ENCODE data around the gene GOSR2. TPM values are rescaled to one million over a fixed set of nuclear protein-coding genes. Genes with fewer than 3 reads are reported as not detected.

GOSR2 gene
- total RNA-seq, 1 experiment from 2014 or later: 36.5 TPM

DNA sequence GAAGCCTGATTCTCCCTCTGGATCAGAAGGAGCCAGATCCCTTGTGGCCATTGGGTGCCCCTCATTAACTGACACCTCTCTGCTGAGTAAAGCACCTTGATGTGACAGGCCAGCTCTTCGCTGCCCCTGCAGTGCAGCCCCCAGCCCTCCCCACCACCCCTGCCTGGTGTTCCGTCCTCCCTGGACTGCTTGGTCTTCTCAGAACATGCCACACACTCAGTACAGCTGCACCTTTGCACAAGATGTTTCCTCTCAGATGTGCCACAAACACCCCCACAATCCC is 20.2 kb downstream of the GOSR2 start:
- Histone ChIP-seq H3K27ac (ENCODE audit: low read length) (no peak overlapping the region), H3K36me3 (ENCODE audit: control insufficient read depth, insufficient read depth, low read length) (peaks cover 4% of the 10 kb centered on the region), H3K4me1 (ENCODE audit: control insufficient read depth, insufficient read depth, low read length) (peaks cover 6% of the 10 kb centered on the region), H3K27me3 (ENCODE audit: control insufficient read depth, insufficient read depth, low read length) (no peaks in the 10 kb centered on the region), H3K9me3 (ENCODE audit: control insufficient read depth, insufficient read depth, low read depth, low read length) (no peaks in the 10 kb centered on the region), H3K4me3 (ENCODE audit: low read depth in 2 of 2, low read length in 2 of 2) (no peak overlapping the region)
- intact Hi-C loops (cut with micrococcal nuclease; ENCODE audit: unreplicated experiment) (loop anchor here (2.0 kb wide), 1 partner anchor 58 kb away; no protein-coding TSS in a partner anchor), in situ Hi-C loops (cut with HindIII; ENCODE audit: low pct_unique_long_range_greater_than_20kb, low sequenced_read_pairs) (no loop called here)
- ChIA-PET POLR2A (no interaction called here), CTCF (no interaction called here)
- no peak for DNase-seq (ENCODE audit: low read depth, low spot score)
- peak; percentile 4; the same call in 1 of the 2 replicates for ATAC-seq
- no TSS peak for BruUV-seq (replicated peaks)
- TF ChIP-seq, protein P1, sequence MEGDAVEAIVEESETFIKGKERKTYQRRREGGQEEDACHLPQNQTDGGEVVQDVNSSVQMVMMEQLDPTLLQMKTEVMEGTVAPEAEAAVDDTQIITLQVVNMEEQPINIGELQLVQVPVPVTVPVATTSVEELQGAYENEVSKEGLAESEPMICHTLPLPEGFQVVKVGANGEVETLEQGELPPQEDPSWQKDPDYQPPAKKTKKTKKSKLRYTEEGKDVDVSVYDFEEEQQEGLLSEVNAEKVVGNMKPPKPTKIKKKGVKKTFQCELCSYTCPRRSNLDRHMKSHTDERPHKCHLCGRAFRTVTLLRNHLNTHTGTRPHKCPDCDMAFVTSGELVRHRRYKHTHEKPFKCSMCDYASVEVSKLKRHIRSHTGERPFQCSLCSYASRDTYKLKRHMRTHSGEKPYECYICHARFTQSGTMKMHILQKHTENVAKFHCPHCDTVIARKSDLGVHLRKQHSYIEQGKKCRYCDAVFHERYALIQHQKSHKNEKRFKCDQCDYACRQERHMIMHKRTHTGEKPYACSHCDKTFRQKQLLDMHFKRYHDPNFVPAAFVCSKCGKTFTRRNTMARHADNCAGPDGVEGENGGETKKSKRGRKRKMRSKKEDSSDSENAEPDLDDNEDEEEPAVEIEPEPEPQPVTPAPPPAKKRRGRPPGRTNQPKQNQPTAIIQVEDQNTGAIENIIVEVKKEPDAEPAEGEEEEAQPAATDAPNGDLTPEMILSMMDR (IDR thresholded peaks at IDR 0.05): no peak
- no peak for TF ChIP-seq POLR2AphosphoS5 (IDR thresholded peaks at IDR 0.05; ENCODE audit: low read depth, low read length)

DNA sequence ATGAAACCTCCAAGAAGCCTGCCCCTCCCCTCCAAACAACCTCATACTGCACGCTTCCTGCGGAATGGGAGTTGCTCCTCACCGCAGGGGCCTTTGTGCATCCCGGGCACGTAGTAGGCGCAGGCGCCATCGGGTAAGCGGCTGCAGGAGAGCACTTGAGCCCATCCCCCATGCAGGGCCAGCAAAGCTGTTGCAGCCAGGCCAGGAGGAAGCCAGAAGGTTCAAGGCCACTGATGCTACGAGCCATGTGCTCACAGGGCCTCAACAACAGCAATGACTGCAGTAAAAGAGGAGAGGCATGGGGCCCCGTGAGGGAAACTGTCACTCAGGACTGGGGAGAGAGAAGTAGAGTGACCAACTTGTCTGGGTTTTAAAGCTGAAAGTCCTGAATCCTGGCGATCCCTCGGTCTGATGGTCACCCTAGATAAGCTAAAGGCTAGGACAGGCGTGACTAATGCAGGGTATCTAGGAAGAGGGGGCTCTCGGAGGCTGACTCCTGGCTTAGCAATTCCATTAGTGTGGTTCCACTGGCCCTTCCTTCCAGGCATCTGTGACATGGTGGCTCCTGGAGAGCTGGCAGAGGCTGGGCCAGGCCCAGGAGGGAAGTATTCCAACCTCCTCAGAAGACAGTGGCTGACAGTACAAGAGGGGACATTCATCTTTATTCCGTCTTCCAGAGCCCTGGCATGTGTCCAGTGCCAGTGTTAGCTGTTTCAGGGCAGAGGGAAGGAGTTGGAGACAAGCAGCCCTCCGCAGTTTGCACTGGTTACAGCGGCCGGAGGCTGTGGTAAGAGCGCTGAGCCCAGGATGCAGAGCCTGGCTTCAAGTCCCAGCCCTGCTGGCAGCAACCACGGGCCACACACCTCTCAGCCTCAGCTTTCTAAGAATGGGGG is 20.8 kb downstream of the GOSR2 start:
- peak; percentile 40 for ATAC-seq
- TF ChIP-seq, protein P2, sequence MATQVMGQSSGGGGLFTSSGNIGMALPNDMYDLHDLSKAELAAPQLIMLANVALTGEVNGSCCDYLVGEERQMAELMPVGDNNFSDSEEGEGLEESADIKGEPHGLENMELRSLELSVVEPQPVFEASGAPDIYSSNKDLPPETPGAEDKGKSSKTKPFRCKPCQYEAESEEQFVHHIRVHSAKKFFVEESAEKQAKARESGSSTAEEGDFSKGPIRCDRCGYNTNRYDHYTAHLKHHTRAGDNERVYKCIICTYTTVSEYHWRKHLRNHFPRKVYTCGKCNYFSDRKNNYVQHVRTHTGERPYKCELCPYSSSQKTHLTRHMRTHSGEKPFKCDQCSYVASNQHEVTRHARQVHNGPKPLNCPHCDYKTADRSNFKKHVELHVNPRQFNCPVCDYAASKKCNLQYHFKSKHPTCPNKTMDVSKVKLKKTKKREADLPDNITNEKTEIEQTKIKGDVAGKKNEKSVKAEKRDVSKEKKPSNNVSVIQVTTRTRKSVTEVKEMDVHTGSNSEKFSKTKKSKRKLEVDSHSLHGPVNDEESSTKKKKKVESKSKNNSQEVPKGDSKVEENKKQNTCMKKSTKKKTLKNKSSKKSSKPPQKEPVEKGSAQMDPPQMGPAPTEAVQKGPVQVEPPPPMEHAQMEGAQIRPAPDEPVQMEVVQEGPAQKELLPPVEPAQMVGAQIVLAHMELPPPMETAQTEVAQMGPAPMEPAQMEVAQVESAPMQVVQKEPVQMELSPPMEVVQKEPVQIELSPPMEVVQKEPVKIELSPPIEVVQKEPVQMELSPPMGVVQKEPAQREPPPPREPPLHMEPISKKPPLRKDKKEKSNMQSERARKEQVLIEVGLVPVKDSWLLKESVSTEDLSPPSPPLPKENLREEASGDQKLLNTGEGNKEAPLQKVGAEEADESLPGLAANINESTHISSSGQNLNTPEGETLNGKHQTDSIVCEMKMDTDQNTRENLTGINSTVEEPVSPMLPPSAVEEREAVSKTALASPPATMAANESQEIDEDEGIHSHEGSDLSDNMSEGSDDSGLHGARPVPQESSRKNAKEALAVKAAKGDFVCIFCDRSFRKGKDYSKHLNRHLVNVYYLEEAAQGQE (IDR thresholded peaks at IDR 0.05; ENCODE audit: insufficient read depth in 1 of 2, low read depth in 2 of 2, low read length in 1 of 2): no peak
- 0 out of 2 replicates have a peak, but pooled peaks have one; percentile 41 for TF ChIP-seq POLR2AphosphoS5 (IDR thresholded peaks at IDR 0.05; ENCODE audit: low read depth, low read length)
- no peaks in the 10 kb centered on the region for H3K27me3 ChIP-seq (ENCODE audit: control insufficient read depth, insufficient read depth, low read length)
- no peak overlapping the region for H3K4me3 ChIP-seq (ENCODE audit: low read depth in 2 of 2, low read length in 2 of 2)
- H3K9me3 ChIP-seq (ENCODE audit: control insufficient read depth, insufficient read depth, low read depth, low read length): no peaks in the 10 kb centered on the region
- peaks cover 6% of the 10 kb centered on the region for H3K4me1 ChIP-seq (ENCODE audit: control insufficient read depth, insufficient read depth, low read length)
- no peak overlapping the region for H3K27ac ChIP-seq (ENCODE audit: low read length)
- CTCF ChIA-PET: no interaction called here
- H3K36me3 ChIP-seq (ENCODE audit: control insufficient read depth, insufficient read depth, low read length): no peaks in the 10 kb centered on the region; the same call in none of the 2 replicates
- intact Hi-C loops (cut with micrococcal nuclease; ENCODE audit: unreplicated experiment) (loop anchor here (2.0 kb wide), 1 partner anchor 57 kb away; no protein-coding TSS in a partner anchor), in situ Hi-C loops (cut with HindIII; ENCODE audit: low pct_unique_long_range_greater_than_20kb, low sequenced_read_pairs) (no loop called here)
- POLR2A ChIA-PET: interaction anchor here (0.6 kb wide), 1 partner anchor 71 kb away, joined by 10 read pairs; no protein-coding TSS in a partner anchor
- BruUV-seq (replicated peaks): no TSS peak
- no peak for DNase-seq (ENCODE audit: low read depth, low spot score)

DNA sequence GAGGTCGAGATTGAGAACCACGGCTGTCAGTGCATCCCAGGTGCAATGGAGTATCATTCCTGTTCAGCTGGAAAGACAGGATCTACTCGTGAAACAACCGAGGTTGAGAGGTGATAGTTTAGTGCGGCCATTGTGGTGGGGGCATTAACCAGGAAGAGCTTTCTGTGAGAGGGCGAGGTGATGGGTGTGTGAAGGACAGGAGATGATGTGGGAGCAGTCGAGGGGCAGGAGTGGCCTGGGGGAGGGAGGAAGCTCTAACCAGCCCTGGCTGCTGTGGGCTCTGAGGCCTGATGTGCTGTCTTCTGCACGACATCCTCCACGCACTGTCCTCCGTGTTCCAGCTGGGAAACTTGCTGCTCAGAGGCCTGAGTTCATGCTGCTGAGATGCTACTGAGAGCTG is 22.0 kb downstream of the GOSR2 start:
- ATAC-seq (no peak), DNase-seq (ENCODE audit: low read depth, low spot score) (no peak)
- Histone ChIP-seq H3K4me1 (ENCODE audit: control insufficient read depth, insufficient read depth, low read length) (peaks cover 6% of the 10 kb centered on the region), H3K9me3 (ENCODE audit: control insufficient read depth, insufficient read depth, low read depth, low read length) (no peaks in the 10 kb centered on the region), H3K4me3 (ENCODE audit: low read depth in 2 of 2, low read length in 2 of 2) (no peak overlapping the region), H3K36me3 (ENCODE audit: control insufficient read depth, insufficient read depth, low read length) (no peaks in the 10 kb centered on the region; the same call in 1 of the 2 replicates), H3K27me3 (ENCODE audit: control insufficient read depth, insufficient read depth, low read length) (no peaks in the 10 kb centered on the region), H3K27ac (ENCODE audit: low read length) (no peak overlapping the region)
- CTCF ChIA-PET: no interaction called here
- intact Hi-C loops (cut with micrococcal nuclease; ENCODE audit: unreplicated experiment): no loop called here
- TF ChIP-seq POLR2AphosphoS5 (IDR thresholded peaks at IDR 0.05; ENCODE audit: low read depth, low read length): no peak
- TF ChIP-seq TCF7L2 (IDR thresholded peaks at IDR 0.05; ENCODE audit: low read depth, low read length): no peak
- TF ChIP-seq, protein P1 (IDR thresholded peaks at IDR 0.05): no peak
- TF ChIP-seq, protein P2 (IDR thresholded peaks at IDR 0.05; ENCODE audit: insufficient read depth in 1 of 2, low read depth in 2 of 2, low read length in 1 of 2): no peak
- TF ChIP-seq SIN3A (IDR thresholded peaks at IDR 0.05; ENCODE audit: borderline replicate concordance, insufficient read depth, low read depth, low read length): no peak
- POLR2A ChIA-PET: no interaction called here
- in situ Hi-C loops (cut with HindIII; ENCODE audit: low pct_unique_long_range_greater_than_20kb, low sequenced_read_pairs): no loop called here
- no TSS peak for BruUV-seq (replicated peaks)

All from Panc1 (cell line).